Effector CD4-positive, alpha-beta T cell (primary cell): ENCODE data around the gene SGO2.
"Not testable (repeated sequence)": the region's sequence is repeated elsewhere in the genome, so short reads cannot be mapped to it uniquely, and the experiment has no call there.

Source experiments
- DNase-seq: peaks from one replicate; pipeline ENCODE4 v3.0.0-alpha.2; 2020

The SGO2 gene

GRCh38 chr2:200525066-200525465 lies 941 bp upstream of the SGO2 start:
- no peak for DNase-seq

DNA sequence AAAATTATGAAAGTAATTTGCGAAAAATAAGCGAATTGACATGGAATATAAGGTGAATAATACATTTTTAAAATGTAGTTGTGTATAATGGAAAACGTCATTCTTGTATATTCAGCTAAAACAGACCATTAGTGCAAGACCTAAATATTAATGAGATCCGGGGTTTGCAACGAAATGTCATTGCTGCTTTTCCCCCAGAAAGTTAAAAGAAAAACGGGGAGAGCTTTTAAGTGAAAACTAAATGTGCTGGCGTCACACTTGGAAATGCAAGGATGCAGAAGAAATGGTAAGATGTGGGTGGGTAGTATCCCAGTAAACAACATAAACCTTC lies 491 bp upstream of the SGO2 start:
- DNase-seq = no peak

GRCh38 chr2:200528228-200528627 lies 2.2 kb downstream of the SGO2 start:
- DNase-seq = no peak

DNA sequence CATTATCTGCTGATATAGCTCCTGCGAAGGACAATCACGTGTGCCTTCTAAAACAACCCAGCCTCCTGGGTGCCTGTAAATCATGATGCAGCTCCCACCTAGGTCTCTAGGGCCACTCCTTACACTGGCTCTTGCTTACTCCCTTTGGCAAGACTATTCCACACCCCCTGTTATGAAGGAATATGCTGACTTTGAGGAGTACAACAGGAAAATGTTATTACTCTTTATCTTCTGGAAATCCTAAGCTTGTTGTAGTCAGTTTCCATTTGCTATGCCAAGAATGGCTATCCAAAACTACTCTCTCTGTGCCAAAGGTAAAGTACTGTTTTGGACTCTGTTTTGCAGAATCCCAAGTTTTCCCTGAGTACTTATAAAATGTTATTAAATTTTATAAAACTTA lies 7.7 kb downstream of the SGO2 start:
- DNase-seq = no peak

GRCh38 chr2:200534572-200534971 lies 8.6 kb downstream of the SGO2 start:
- DNase-seq = no peak

DNA sequence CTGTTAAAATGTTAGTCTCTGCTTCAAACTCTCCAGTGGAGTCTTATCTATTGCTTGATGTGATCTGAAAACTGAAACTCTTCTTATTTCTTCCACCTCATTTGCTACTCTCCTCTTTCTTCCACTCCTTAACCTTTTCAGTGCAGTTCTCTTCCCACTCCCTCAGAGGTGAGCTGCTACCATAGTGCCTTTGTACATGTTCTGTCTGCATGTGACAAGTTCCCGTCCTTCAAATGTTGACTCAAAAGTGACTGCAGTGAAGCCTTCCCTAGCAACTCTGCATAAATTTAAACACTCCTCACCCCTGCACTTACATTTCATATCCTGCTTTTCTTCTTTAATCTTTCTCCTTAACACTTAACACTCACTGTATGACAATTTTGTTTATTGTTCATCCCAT lies 12.1 kb downstream of the SGO2 start:
- DNase-seq = no peak

DNA sequence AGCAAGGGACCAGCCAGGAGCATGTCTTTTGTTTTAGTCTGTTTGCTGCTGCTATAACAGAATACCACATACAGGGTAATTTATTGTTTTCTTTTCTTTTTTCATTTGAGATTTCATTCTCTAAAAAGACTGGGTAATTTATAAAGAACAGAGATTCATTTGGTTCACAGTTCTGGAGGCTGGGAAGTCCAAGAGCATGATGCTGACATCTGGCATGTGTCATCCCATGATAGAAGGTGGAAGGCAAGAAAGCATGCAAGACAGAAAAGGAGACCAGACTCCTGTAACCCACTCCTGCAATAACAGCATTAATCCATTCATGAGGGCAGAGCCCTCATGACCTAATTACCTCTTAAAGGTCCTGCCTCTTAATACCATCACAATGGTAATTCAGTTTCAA lies 14.8 kb downstream of the SGO2 start:
- no peak for DNase-seq

DNA sequence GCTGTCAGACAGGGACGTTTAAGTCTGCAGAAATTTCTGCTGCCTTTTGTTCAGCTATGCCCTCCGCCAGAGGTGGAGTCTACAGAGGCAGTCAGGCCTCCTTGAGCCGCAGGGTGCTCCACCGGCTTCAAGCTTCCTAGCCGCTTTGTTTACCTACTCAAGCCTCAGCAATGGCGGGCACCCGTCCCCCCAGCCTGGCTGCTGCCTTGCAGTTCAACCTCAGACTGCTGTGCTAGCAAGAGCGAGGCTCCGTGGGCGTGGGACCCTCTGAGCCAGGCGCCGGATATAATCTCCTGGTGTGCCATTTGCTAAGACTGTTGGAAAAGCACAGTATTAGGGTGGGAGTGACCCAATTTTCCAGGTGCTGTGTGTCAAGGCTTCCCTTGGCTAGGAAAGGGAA lies 40.6 kb downstream of the SGO2 start:
- not testable (repeated sequence) for DNase-seq

- DNase-seq = no peak
These were observed 41.9 kb downstream of the SGO2 start for GRCh38 chr2:200567932-200568331.

DNA sequence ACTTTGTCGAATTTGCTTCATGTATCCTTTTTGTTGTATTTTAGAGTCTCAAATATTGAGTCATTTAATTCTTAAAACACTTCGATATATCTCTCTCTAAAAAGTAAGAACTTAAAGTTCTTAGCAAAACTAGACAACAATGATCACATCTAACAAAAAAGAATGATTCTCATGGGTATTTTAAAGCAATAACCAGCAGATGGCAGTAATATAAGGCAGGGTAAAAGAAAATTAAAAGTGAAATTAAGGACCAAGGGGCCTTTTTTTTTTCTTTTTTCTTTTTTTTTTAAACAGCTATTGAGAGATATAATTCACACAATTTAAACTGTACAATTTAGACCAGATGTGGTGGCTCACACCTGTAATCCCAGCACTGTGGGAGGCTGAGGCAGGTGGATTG lies 50.0 kb downstream of the SGO2 start:
- DNase-seq = no peak

- DNase-seq = no peak
These were observed 51.0 kb downstream of the SGO2 start for GRCh38 chr2:200577027-200577426.

GRCh38 chr2:200578778-200579177 lies 52.8 kb downstream of the SGO2 start:
- no peak for DNase-seq

- DNase-seq = no peak
These were observed 58.6 kb downstream of the SGO2 start for GRCh38 chr2:200584639-200585038.

DNA sequence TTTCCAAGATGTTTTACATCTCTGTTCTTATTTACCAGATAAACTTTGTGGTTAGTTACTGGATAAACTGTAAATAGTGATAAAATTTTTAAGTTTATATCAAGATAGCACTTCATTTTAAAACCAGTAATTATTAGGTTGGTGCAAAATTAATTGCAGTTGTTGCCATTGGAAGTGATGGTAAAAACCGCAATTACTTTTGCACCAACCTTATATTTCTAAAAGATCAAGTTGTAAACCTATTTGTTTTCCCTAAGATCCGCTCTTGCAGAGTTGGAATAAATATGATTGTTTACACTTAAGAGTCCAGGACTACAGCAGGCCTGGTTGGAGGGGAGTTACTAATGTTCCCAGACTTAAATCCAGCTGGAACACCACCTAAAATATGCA lies 59.3 kb downstream of the SGO2 start:
- no peak for DNase-seq

DNA sequence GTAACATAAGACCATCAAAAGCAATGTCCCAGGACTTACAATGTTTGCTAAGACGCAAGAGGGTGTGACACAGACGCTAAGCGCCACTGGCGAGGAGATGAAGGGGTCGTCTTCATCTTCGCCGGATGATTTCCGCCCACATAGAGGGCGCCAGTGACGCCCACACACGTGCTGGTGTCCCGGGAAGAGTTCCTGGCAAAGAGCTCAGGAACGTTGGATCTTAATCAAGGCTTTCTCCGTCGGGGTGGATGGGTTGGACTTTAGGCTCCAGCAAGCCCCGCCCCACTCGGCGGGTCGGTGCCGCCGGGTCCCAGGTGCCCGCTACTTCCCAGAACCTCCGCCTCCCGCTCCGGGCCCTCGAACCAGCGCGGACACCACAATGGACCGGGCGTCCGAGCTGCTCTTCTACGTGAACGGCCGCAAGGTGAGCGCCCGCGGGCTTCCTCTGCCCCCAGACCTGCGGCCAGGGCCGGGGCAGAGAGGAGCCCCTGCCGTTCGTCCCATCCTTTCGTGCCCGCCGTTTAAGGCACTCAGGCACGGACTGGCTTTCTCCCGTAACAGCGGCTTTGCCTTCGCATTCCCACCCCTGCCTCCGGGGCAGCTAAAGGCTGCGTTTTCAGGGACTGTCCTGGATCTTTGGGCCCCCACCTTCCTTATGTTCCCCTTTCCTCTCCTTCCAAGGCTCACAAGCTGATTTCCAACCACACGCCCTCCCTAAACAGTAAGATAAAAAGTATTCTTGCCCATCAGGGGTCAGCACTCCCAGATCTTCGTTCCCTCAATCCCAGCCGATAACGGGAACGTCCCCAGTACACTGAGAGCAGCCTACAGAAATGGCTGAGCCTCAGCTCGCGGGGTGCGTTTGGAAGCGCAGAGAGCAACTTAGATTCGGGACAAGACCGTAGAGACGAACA lies 60.0 kb downstream of the SGO2 start, which contains the start of gene AOX1:
AOX1 (plus strand) TSS at position 285 of the 914 bp plus-strand sequence; CDS start at position 380, 95 bp downstream.
- DNase-seq = no peak

GRCh38 chr2:200586644-200586975 lies 60.6 kb downstream of the SGO2 start:
- DNase-seq = no peak

DNA sequence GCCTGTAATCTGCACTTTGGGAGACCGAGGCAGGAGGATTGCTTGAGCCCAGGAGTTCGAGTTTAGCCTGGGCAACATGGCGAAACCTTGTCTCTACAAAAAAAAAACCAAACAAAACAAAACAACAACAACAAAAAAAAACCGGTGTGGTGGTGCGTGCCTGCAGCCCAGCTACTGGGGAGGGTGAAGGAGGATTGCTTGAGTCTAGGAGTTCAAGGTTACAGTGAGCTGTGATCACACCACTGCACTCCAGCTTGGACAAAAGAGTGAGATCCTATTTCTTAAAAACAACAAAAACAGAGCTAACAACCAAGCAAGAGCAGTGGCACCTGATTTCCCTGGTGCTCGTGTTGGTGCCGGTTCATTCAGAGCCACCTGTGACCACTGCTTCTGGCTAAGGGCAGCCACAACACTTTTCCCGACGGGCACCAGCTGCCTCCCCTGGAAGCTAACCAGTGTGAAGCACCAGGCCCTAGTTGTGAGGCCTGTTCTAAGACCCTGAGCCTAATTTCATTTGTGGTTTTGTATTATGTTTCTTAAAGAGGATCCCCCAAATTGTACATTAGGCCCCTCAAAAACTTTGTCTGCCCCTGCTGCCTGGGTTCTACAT lies 61.1 kb downstream of the SGO2 start:
- DNase-seq = no peak

DNA sequence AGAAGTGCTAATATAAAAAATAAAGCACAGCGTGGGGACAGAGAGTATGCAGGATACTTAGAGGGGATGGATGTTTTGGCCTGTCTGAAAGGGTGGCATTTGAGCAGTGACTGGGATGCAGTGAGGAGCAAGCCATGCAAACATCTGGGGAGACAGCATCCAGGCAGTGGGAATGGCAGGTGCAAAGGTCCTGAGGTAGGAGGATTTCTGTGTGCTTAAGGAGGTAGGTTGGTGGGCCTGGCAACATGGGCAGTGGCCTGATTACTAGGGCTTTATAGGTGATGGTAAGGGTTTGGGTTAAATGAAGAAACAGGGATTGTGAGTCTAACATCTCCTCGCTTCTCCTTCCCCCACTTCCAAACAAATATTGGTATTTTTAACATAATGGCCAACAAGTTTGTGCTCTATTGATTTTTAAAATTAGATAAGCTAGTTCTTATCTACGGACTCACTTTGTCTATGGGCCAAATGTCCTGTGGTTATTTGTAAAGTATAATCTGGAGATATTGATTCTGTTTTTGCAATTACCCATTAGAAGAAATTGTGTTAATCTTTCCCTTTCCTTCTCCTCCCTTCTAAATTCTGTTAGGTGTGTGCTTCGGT lies 62.2 kb downstream of the SGO2 start:
- DNase-seq = no peak

GRCh38 chr2:200590090-200590489 lies 64.1 kb downstream of the SGO2 start:
- DNase-seq = no peak

- DNase-seq = no peak
These were observed 65.3 kb downstream of the SGO2 start for GRCh38 chr2:200591308-200591707.

GRCh38 chr2:200592406-200593075 lies 66.5 kb downstream of the SGO2 start:
- DNase-seq = no peak

DNA sequence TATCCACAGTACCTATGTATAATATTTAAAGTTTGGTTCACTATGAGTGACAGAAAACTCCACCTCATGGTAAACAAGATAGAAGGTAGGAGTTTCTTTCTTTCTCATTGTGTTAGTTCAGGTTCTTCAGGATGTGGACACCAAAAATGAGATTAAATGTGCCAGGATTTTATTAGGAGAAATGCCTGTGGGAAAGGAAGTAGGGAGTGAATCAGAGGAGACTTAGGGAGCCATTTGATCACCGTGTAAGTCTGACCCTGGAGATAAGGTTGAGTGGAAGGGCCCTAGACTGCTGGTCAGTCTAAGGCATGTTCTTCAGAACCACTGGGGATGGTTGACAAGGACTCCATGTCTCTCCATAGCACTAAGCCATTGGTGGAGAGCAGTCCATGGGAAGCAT lies 67.9 kb downstream of the SGO2 start:
- no peak for DNase-seq

DNA sequence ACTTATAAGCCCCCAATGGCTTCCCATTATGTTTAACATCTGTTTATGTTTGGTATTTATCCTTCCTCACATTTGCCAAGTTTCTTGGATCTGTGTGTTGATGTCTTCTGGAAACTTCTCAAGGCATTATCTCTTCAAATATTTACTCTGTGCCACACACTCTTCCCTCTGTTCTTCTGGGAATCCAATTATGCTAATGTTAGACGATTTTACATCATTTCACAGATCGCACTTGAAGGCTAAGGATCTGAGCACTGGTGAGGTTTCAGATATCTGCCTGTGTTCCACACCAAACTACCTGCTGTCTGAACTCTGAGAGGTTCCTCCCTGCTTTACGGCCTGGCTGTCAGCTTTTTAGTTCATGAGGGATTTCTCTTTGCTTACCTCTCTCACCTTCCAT lies 69.9 kb downstream of the SGO2 start:
- no peak for DNase-seq
